SK-N-SH treated with all-trans-retinoic acid at 6 μM for 48 hours (cell line): ENCODE measurements around the gene CABLES1.
"Not testable (repeated sequence)": the region's sequence is repeated elsewhere in the genome, so short reads cannot be mapped to it uniquely, and the experiment has no call there.

ENCODE experiments used
- ARNTL ChIP-seq: fragments of 450-650 bp; formaldehyde crosslinking; IDR thresholded peaks from 2 replicates; pipeline ENCODE4 v1.5.0; 2020; ENCODE audit warnings: low read depth, mild to moderate bottlenecking, moderate library complexity, borderline replicate concordance
- BACH2 ChIP-seq: fragments of 250-450 bp; sonication (Bioruptor Pico); IDR thresholded peaks from 2 replicates; pipeline ENCODE4 v1.9.0; 2021; ENCODE audit warnings: mild to moderate bottlenecking, borderline replicate concordance
- ISL1 ChIP-seq: fragments of 250-450 bp; sonication (Bioruptor Pico); IDR thresholded peaks from 2 replicates; pipeline ENCODE4 v2.1.2; 2022; ENCODE audit warnings: mild to moderate bottlenecking, moderate library complexity
- OSR1 ChIP-seq: fragments of 250-450 bp; sonication (Bioruptor Pico); IDR thresholded peaks from 2 replicates; pipeline ENCODE4 v1.8.0; 2022; ENCODE audit warnings: moderate library complexity, mild to moderate bottlenecking, inconsistent platforms
- RARB ChIP-seq: fragments of 250-450 bp; sonication (Bioruptor Pico); IDR thresholded peaks from 2 replicates; pipeline ENCODE4 v1.8.0; 2021; ENCODE audit warnings: mild to moderate bottlenecking, moderate library complexity
- SNAI2 ChIP-seq: fragments of 250-450 bp; sonication (Bioruptor Pico); IDR thresholded peaks from 2 replicates; pipeline ENCODE4 v1.5.0; 2020; ENCODE audit warnings: mild to moderate bottlenecking, moderate library complexity
- TCF4 ChIP-seq: fragments of 250-450 bp; sonication (Bioruptor Pico); IDR thresholded peaks from 2 replicates; pipeline ENCODE4 v1.8.0; 2021; ENCODE audit warnings: mild to moderate bottlenecking, moderate library complexity, borderline replicate concordance
- TOX ChIP-seq: fragments of 250-450 bp; sonication (Bioruptor Pico); IDR thresholded peaks from 2 replicates; pipeline ENCODE4 v1.8.0; 2021; ENCODE audit warnings: mild to moderate bottlenecking, moderate library complexity, borderline replicate concordance
- ZC3H10 ChIP-seq: fragments of 250-450 bp; sonication (Bioruptor Pico); IDR thresholded peaks from 2 replicates; pipeline ENCODE4 v1.5.1; 2021; ENCODE audit warnings: mild to moderate bottlenecking, moderate library complexity
- ZNF8 ChIP-seq: fragments of 450-650 bp; formaldehyde crosslinking; IDR thresholded peaks from 2 replicates; pipeline ENCODE4 v1.5.0; 2020; ENCODE audit warnings: mild to moderate bottlenecking, moderate library complexity
- TF ChIP-seq, protein P1 (sequence below): fragments of 250-450 bp; sonication (Bioruptor Pico); IDR thresholded peaks from 2 replicates; pipeline ENCODE4 v1.8.0; 2020; ENCODE audit warnings: mild to moderate bottlenecking, moderate library complexity, borderline replicate concordance
- TF ChIP-seq, protein P2 (sequence below): fragments of 250-450 bp; sonication (Bioruptor Pico); IDR thresholded peaks from 2 replicates; pipeline ENCODE4 v1.5.1; 2020; ENCODE audit warnings: low read depth, mild to moderate bottlenecking, moderate library complexity

DNA sequence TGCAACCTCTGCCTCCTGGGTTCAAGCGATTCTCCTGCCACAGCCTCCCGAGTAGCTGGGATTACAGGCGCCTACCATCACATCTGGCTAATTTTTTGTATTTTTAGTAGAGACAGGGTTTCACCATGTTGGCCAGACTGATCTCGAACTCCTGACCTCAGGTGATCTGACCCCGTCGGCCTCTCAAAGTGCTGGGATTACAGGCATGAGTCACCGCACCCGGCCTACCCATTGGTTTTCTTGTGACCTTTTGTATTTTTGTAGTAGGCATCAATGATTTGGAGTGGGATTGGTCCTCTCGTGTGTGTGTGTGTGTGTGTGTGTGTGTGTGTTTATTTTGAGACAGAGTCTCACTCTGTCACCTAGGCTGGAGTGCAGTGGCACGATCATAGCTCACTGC is 42.2 kb upstream of the CABLES1 start:
- not testable (repeated sequence) for TF ChIP-seq ZNF8 (CRISPR knock-in tag); ARNTL (CRISPR knock-in tag); BACH2 (CRISPR knock-in tag); TOX (CRISPR knock-in tag); ISL1 (CRISPR knock-in tag); TCF4 (CRISPR knock-in tag); ZC3H10 (CRISPR knock-in tag); OSR1; SNAI2 (CRISPR knock-in tag); RARB (CRISPR knock-in tag)
- TF ChIP-seq, protein P1, sequence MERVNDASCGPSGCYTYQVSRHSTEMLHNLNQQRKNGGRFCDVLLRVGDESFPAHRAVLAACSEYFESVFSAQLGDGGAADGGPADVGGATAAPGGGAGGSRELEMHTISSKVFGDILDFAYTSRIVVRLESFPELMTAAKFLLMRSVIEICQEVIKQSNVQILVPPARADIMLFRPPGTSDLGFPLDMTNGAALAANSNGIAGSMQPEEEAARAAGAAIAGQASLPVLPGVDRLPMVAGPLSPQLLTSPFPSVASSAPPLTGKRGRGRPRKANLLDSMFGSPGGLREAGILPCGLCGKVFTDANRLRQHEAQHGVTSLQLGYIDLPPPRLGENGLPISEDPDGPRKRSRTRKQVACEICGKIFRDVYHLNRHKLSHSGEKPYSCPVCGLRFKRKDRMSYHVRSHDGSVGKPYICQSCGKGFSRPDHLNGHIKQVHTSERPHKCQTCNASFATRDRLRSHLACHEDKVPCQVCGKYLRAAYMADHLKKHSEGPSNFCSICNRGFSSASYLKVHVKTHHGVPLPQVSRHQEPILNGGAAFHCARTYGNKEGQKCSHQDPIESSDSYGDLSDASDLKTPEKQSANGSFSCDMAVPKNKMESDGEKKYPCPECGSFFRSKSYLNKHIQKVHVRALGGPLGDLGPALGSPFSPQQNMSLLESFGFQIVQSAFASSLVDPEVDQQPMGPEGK: not testable (repeated sequence)
- TF ChIP-seq, protein P2, sequence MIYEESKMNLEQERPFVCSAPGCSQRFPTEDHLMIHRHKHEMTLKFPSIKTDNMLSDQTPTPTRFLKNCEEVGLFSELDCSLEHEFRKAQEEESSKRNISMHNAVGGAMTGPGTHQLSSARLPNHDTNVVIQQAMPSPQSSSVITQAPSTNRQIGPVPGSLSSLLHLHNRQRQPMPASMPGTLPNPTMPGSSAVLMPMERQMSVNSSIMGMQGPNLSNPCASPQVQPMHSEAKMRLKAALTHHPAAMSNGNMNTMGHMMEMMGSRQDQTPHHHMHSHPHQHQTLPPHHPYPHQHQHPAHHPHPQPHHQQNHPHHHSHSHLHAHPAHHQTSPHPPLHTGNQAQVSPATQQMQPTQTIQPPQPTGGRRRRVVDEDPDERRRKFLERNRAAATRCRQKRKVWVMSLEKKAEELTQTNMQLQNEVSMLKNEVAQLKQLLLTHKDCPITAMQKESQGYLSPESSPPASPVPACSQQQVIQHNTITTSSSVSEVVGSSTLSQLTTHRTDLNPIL (CRISPR knock-in tag): not testable (repeated sequence)
